LNCAP (cell line): Measurements from ENCODE around the gene TSPAN9.

Source experiments
- TF ChIP-seq, protein P1 (sequence below): fragments of 450-650 bp; IDR thresholded peaks from 2 replicates; pipeline ENCODE4 v1.5.1; 2017; ENCODE audit warnings: mild to moderate bottlenecking

TSPAN9 gene

DNA sequence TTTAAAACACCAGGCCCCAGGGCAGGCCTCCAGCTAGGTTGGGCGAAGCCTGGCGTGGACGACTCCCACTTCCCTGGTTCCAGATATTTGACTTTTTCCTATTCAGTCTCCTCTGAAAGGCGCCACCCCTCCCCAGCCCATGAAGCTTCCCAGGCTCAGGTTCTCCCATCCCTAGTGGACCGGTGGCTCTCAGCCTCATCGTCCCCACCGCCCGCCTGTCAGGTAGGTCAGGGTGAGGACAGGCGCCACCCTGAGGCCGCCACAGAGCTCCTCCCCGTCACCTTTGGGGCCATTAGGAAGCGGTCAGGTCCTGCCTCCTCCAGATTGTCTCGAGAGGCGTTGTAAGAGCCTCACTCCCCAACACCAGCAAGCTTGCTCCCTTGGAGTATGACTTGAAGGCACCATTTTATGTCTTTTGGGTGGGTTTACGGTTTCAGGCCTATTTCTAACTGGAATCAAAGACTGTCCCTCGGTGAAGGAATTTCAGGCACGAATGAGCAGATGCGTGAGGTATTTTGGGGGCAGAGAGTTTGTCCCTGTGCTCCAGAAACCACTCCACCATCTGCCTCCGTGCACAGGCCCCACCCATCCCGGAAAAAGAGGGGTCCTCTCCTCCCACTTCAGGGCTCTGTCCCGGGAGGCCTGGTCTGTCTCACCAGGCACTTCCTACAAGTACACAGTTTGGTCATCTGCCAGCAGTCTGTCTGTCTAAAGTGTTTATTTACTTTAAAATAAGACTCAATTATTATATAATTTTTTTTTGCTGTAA is 55.6 kb downstream of the TSPAN9 start:
- TF ChIP-seq, protein P1, sequence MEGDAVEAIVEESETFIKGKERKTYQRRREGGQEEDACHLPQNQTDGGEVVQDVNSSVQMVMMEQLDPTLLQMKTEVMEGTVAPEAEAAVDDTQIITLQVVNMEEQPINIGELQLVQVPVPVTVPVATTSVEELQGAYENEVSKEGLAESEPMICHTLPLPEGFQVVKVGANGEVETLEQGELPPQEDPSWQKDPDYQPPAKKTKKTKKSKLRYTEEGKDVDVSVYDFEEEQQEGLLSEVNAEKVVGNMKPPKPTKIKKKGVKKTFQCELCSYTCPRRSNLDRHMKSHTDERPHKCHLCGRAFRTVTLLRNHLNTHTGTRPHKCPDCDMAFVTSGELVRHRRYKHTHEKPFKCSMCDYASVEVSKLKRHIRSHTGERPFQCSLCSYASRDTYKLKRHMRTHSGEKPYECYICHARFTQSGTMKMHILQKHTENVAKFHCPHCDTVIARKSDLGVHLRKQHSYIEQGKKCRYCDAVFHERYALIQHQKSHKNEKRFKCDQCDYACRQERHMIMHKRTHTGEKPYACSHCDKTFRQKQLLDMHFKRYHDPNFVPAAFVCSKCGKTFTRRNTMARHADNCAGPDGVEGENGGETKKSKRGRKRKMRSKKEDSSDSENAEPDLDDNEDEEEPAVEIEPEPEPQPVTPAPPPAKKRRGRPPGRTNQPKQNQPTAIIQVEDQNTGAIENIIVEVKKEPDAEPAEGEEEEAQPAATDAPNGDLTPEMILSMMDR, result no peak

DNA sequence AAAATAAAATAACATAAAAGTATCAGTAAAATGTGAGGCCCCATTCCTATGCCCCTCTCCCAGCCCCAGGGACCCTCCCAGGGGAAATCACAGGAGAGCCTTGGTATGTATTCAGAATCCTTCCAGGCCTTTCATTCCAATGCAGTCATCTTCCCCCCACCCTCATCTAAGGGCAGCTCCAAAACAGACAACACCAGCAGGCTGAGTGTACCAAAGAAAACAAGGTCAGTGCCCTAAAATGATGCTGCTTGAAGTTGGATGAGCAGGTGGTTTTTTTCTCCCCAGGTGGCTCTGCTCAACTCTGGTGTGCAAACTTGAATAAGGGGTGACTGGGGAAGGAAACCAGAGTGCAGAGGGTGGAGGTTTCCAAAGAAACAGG is 56.2 kb downstream of the TSPAN9 start:
- TF ChIP-seq, protein P1, result no peak

DNA sequence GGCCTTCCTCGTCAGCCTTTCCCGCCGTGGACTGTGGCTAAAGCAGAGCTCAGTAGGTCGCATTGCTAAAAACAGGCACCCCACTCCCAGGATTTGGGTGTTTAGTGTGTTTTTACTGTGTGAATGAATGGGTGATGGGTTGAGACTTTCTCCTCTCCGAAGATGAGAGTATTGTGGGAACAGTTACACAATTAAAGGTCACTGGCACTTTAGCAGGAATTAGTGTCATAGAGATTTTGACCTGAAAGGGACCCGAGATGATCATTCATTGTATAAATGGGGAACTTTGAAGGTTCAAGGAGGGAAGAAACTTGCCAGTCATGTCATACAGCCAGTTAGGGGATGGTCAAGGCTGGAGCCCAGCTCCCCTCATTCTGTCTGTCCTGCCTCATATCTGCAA is 56.9 kb downstream of the TSPAN9 start:
- TF ChIP-seq, protein P1, result no peak

DNA sequence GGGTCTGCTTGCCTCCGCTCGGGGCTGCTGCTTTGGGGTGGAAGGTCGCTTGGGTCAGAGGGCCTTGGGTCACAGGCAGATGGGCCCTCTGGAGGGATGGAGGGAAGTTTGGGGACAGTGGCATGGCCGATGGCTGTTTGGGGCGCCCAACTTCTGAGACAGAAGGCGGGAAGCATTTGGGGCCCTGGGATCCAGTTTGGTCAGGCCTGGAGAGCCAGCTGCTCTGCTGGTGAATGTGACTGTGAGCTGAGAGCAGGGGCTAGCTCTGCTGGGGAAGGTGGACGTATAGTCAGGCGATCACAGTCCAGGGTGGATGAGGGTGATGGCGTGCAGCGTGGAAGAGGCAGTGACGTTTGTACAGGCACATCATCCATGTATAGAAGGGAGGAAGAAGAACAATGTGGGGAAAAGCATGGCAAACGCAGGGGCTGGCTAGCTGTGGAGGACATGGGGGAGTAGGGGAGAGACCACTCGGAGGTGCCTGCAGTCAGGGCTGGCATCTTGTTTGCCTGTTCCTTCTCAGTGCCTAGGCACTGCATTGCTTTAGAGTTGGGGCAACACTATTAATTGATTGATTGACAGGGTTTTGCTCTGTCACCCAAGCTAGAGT is 57.5 kb downstream of the TSPAN9 start:
- TF ChIP-seq, protein P1, result no peak

DNA sequence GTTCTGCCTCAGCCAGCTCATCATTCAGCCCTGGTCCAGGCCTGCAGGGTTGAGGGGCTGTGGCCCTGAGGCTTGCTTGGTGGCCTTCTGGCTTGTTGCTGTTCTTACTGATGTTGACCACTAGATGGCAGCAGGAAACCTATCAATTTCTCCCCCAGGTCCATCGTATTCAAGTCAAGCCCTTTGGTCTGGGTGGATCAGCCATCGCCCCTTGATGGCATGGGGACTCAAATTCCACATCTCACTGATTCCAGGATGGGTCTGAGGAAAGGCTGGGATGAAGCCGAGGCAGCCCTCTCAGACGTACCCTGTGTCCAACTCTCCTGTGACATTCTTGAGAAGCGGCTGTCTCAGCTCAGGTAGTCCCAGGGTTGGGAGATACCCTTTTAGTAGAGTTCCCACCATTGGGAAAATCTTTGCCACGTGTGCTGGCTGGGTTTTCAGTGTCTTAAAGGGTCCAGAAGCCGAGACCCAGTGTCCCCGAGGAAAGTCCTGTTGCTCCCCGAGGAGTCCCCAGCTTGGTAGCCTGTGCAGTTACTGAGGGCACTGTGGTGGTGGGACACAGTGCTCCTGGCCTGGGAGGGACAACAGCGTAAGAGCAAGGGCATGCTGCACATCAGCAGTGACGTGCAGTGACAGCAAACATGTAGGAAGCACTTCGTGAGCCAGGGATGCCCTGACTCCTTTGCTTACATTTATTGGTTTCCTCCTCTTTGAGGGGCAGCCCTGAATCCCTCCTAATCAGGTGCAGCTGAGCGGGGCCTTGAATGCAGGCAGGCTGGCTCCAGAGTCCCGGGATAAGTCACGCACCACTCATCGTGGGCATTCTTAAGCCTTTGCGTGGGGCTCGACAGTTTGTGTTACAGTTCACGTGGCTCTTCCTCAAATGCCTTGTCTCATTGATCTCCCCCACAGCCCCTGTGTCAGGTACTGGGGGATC is 58.6 kb downstream of the TSPAN9 start:
- TF ChIP-seq, protein P1, result peak; percentile 75

DNA sequence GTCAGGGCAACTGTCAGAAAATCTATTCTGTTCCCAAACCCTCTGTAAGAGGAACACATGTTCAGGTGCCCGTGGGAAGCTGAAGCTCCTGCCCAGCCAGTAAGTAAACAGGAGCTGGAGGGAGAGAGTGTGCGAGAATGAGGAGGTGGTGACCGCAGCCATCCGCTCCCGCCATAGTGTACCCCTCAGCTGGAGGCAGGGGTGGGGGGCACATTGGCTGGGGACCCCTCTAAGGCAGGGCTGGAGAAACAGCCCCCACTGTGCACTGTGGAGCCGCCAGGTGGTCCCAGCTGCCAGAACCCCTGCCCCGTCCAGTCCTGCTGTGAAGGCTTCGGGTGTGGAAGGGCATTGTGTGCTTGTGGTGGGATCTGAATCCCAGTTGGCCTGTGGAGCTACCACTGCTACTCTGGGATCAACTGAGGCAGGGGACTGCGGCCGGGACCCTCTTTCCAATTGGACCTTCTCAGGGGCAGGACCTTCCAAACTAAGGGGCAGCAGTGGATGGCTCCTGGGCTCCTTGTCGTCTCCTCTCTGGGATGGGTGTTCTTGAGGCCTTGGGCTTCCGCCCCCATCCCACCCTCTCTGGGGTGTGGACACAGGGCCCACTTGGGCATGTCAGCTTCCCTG is 59.6 kb downstream of the TSPAN9 start:
- TF ChIP-seq, protein P1, result no peak

DNA sequence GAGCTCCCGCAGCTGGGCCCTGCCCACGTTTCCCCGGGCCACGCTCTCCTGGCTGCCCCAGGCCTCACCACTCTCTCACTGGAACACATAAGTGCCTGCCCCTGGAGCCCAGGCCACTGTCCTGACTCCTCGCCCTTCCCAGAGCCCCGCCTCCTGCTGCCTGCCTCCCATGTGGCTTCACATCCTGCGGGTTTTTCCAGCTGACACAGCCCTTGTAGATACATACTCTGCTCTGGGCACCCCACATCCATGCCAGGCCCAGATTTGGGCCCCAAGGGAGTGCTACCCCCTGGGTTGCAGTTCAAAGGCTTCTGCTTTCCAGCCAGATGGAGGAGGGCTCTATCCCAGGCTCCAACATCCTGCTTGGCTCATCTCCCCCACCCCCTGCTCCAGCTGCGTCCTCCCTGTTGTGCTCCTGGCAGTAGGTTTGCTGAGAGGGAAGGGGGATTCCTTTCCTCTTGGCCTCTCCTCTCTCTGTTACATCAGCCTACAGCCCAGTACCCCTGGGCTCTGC is 60.1 kb downstream of the TSPAN9 start:
- TF ChIP-seq, protein P1, result no peak
